Heart left ventricle (tissue), 13 donors: ENCODE results near the gene HOGA1.

Experiments used
- CTCF ChIP-seq, 12 donors: fragments of 200-600 bp; sonication (generic) in 4 of 12; IDR thresholded peaks; one replicate each; pipeline versions ENCODE4 v1.5.0 to v1.8.0; 2018 to 2022; ENCODE audit warnings: antibody characterized with exemption in 12 of 12, mild to moderate bottlenecking in 5 of 12
- POLR2A ChIP-seq, 2 donors: fragments of 450-650 bp; IDR thresholded peaks; one replicate each; pipeline ENCODE4 v1.6.1; 2017; ENCODE audit warnings: antibody characterized with exemption in 2 of 2, mild to moderate bottlenecking in 2 of 2, moderate library complexity in 2 of 2
- donor health status: ischemic (EF 13 %, LVEDD 7.1; RV severe dilation, severe dysfunction).
- donor health status: DM: no; HTN: yes; CAD: no.
- donor health status: DM: no; HTN: no; CAD: no.
- donor health status: ischemic (EF 25% LVEDD 6.9; RV normal size, moderate dysfunction).
- donor health status: ischemic (EF 25% LVEDD 5.7; RV mildly dilated, moderate dysfunction).
- donor health status: ischemic (EF 35%, LVEDD 5.7; RV mildly dilated, moderate dysfunction).
- donor health status: nonischemic (EF 11% LVEDD 7.7; RV severe dilation, severe dysfunction).
- donor health status: DM: yes; HTN: yes; CAD: no.
- donor health status: PGD.
- donor health status: ischemic (EF 29% LVEDD 5.4; RV normal size, mild dysfunction).
- donor health status: nonischemic (EF 23%, LVEDD 6.1; RV moderate dilation, normal function).

DNA sequence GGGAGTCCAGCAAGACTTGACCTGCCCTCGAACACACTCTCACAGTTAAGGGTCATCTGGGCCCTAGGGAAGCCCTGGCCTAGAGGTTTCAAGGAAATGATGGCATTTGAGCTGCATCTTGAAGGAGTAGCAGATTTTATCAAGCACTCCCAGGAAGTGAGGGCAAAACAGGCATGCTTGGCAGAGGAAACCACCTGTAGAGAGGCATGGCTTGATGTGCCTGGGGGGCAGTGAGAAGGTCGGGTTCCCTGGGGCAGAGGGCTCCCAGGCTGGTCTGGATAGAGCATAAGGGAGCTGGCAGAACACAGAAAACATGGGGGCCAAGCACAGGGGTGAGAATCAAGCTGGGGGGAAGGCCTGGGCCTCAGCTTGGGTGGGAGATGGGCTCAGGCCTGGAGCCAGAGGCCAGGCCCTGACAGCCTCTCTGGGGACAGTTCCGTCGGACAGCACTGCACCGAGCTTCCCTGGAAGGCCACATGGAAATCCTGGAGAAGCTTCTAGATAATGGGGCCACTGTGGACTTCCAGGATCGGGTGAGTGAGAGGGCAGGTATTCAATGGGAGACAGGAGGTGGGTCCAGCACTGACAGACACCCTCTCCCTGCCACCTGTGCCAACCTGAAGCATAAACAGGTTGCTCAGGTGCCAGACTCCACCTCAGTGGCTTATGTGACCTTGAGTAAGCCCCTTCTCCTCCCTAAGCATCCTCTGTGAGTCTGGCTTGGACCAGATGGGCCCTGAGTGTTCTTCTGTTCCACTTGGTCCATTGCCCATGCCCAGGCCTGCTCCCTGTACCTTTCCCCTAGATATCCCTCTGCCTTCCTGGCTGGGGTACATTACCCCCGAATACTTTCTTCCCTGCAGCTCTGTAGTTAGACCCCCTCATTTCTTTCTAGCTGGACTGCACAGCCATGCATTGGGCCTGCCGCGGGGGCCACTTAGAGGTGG, 3.5 kb upstream of the HOGA1 start:
- TF ChIP-seq CTCF (IDR thresholded peaks at IDR 0.05) (no peak), POLR2A (IDR thresholded peaks at IDR 0.05) (no peak)
